ENCODE data around the gene C19orf25. TPM values are rescaled to one million over a fixed set of nuclear protein-coding genes. Genes with fewer than 3 reads are reported as not detected.

Gene C19orf25
- total RNA-seq, 1 donor from 2014 or later: 29.7 TPM

GRCh38 chr19:1470055-1470304 is 9.0 kb downstream of the C19orf25 start:
- Mint-ChIP-seq H3K36me3 (ENCODE audit: low read depth, unreplicated experiment) (peaks cover 4% of the 10 kb centered on the region), H3K9me3 (ENCODE audit: unreplicated experiment) (no peaks in the 10 kb centered on the region), H3K4me3 (ENCODE audit: unreplicated experiment) (no peak overlapping the region), H3K27ac (ENCODE audit: unreplicated experiment) (no peak overlapping the region), H3K27me3 (ENCODE audit: unreplicated experiment) (peaks cover 11% of the 10 kb centered on the region), H3K4me1 (ENCODE audit: unreplicated experiment) (no peaks in the 10 kb centered on the region)
- TF ChIP-seq CTCF (IDR thresholded peaks at IDR 0.05; ENCODE audit: unreplicated experiment): no peak
- no peak for DNase-seq (ENCODE audit: low spot score)

GRCh38 chr19:1469255-1470054 is 9.6 kb downstream of the C19orf25 start:
- peaks cover 14% of the 10 kb centered on the region for H3K27me3 Mint-ChIP-seq (ENCODE audit: unreplicated experiment)
- no peak for TF ChIP-seq CTCF (IDR thresholded peaks at IDR 0.05; ENCODE audit: unreplicated experiment)
- no peak for DNase-seq (ENCODE audit: low spot score)
- H3K9me3 Mint-ChIP-seq (ENCODE audit: unreplicated experiment): no peaks in the 10 kb centered on the region
- H3K4me1 Mint-ChIP-seq (ENCODE audit: unreplicated experiment): no peaks in the 10 kb centered on the region
- no peak overlapping the region for H3K27ac Mint-ChIP-seq (ENCODE audit: unreplicated experiment)
- H3K36me3 Mint-ChIP-seq (ENCODE audit: low read depth, unreplicated experiment): peaks cover 4% of the 10 kb centered on the region
- H3K4me3 Mint-ChIP-seq (ENCODE audit: unreplicated experiment): no peak overlapping the region

GRCh38 chr19:1468821-1469254 is 10.2 kb downstream of the C19orf25 start:
- Mint-ChIP-seq H3K27me3 (ENCODE audit: unreplicated experiment) (peaks cover 17% of the 10 kb centered on the region), H3K36me3 (ENCODE audit: low read depth, unreplicated experiment) (peaks cover 4% of the 10 kb centered on the region), H3K4me3 (ENCODE audit: unreplicated experiment) (no peak overlapping the region), H3K4me1 (ENCODE audit: unreplicated experiment) (no peaks in the 10 kb centered on the region), H3K27ac (ENCODE audit: unreplicated experiment) (no peak overlapping the region), H3K9me3 (ENCODE audit: unreplicated experiment) (no peaks in the 10 kb centered on the region)
- TF ChIP-seq CTCF (IDR thresholded peaks at IDR 0.05; ENCODE audit: unreplicated experiment): no peak
- DNase-seq (ENCODE audit: low spot score): no peak

- peaks cover 4% of the 10 kb centered on the region for H3K36me3 Mint-ChIP-seq (ENCODE audit: low read depth, unreplicated experiment)
These were observed 10.7 kb downstream of the C19orf25 start for GRCh38 chr19:1468274-1468820.

More at GRCh38 chr19:1468274-1468820, 10.7 kb downstream of the C19orf25 start:
- H3K9me3 Mint-ChIP-seq (ENCODE audit: unreplicated experiment): no peaks in the 10 kb centered on the region
- no peak for TF ChIP-seq CTCF (IDR thresholded peaks at IDR 0.05; ENCODE audit: unreplicated experiment)
- no peak overlapping the region for H3K4me3 Mint-ChIP-seq (ENCODE audit: unreplicated experiment)
- H3K27me3 Mint-ChIP-seq (ENCODE audit: unreplicated experiment): peaks cover 16% of the 10 kb centered on the region
- no peak overlapping the region for H3K27ac Mint-ChIP-seq (ENCODE audit: unreplicated experiment)
- no peak for DNase-seq (ENCODE audit: low spot score)
- H3K4me1 Mint-ChIP-seq (ENCODE audit: unreplicated experiment): no peaks in the 10 kb centered on the region

All from endothelial cell (in vitro differentiated cells).